NOMO-1 treated with dmso at 0.1 percent for 144 hours (cell line): Measurements from ENCODE around the gene SLC9A3.

Experiments used
- DNase-seq: peaks from one replicate; lab custom pipeline; 2025; ENCODE audit not compliant: unreplicated experiment; lab: John Stamatoyannopoulos, UW

Gene SLC9A3

DNA sequence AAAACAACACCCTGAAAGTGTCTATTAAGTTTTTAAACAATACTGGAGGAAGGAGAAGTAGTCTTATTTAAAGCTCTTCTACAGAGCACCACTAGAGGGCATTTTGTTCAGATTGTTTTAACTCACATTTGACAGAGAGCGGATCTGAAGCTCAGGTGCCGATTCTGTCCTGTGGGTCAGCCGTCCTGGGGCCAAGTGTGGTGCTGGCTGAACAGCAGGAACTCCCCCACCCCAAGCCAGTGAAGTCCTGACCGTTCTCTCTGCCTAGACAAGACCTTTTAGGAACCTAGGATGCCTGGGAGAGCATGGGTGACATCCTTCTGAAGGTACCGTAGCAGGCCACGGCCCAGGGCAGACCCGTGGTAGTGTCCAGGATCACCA lies 77.4 kb downstream of the SLC9A3 start:
- peak; percentile 58 for DNase-seq

DNA sequence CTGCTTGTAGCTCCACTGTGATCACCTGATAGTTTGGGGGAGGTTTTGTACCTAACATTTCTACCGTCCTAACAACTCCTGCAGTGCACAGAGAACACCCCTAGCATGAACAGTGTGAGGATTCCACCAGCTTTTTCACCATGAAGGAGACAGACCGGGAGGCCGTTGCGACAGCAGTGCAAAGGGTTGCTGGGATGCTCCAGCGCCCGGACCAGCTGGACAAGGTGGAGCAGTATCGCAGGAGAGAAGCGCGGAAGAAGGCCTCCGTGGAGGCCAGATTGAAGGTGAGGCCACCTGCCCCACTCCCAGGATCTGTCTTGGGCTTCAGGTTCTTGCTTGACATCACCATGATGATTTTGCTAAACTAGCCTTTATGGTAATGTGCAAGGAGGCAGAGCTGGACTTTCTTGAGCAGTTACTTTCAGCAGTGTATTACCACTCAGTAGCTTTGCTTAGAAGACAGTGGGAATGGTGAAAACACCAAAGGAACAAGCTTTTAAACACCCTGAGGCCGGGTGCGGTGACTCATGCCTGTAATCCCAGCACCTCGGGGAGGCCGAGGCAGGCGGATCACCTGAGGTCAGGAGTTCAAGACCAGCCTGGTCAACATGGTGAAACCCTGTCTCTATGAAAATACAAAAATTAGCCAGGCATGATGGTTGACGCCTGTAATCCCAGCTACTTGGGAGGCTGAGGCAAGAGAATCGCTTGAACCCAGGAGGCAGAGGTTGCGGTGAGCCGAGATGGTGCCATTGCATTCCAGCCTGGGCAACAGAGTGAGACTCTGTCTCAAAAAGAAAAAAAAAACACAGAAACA lies 78.0 kb downstream of the SLC9A3 start:
- no peak for DNase-seq

DNA sequence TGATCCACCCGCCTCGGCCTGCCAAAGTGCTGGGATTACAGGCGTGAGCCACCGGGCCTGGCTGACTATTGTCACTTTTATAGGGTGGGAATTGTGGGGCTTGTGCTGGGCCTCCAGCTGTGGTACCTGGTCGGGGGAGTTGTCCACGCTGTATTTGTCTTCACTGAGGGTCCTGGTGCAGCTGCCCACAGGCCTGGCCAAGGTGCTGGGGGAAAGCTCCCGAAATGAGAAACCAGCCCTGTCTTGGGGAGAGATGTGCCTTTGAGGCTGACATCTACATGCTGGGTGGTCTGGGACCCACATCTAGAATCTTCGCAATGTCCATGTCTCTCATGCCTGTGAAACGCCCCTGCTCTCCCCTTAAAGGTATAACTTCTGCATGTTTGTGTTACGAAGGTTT lies 78.7 kb downstream of the SLC9A3 start:
- DNase-seq, result no peak

DNA sequence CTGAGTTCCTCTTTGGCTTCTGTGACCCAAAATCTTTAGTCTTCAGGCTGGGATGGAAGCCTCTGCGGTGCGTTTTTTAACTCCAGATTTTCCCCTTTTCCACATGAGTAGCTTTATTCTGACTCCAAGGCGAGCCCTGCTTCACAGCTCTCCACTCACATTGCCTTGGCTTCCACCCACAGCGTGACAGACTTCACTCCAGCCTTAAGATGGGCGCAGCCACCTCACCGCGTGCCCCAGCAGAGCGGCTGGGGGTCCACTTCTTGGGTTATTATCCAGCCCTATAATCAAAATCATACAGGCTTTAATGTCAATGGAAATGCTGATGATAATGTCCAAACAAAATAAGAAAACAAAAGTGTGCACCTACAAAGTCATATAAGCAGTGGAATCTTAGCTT lies 80.0 kb downstream of the SLC9A3 start:
- no peak for DNase-seq

DNA sequence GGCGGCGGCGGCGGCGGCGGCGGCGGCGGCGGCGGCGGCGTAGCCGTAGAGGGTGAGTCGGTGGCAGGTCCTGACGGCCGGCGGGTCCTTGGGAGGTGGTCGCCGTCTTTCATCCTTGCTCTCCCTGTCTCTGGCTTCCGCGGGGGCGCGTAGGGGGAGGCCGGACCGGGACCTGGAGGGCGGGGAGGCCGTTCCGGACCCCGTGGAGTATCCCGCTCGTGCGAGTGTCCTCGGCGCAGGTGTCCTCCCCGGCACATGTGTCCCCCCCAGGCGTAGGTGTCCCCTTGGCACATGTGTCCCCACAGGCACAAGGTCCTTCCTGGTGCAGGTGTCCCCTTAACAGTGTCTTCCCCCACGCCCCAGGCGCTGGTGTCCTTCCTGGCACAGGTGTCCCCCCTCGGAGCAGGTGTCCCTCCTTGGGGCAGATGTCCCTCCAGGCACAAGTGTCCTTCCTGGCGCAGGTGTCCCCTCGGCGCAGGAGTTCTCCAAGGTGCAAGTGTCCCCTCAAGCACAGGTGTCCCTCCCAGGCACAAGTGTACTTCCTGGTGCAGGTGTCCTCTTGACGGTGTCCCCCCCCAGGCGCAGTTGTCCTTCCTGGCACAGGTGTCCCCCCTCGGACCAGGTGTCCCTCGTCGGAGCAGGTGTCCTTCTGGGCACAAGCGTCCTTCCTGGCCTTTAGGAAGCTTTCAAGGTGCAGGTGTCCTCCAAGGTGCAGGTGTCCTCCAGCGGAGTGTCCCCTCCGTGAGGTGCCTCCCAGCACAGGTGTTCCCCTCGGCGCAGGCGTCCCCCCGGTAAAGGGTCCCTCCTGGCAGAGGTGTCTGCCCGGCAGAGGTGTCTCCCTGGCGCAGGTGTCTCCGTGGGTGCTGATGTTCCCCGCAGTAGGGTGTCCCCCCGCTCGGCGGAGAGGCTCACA lies 80.8 kb downstream of the SLC9A3 start:
- no peak for DNase-seq

DNA sequence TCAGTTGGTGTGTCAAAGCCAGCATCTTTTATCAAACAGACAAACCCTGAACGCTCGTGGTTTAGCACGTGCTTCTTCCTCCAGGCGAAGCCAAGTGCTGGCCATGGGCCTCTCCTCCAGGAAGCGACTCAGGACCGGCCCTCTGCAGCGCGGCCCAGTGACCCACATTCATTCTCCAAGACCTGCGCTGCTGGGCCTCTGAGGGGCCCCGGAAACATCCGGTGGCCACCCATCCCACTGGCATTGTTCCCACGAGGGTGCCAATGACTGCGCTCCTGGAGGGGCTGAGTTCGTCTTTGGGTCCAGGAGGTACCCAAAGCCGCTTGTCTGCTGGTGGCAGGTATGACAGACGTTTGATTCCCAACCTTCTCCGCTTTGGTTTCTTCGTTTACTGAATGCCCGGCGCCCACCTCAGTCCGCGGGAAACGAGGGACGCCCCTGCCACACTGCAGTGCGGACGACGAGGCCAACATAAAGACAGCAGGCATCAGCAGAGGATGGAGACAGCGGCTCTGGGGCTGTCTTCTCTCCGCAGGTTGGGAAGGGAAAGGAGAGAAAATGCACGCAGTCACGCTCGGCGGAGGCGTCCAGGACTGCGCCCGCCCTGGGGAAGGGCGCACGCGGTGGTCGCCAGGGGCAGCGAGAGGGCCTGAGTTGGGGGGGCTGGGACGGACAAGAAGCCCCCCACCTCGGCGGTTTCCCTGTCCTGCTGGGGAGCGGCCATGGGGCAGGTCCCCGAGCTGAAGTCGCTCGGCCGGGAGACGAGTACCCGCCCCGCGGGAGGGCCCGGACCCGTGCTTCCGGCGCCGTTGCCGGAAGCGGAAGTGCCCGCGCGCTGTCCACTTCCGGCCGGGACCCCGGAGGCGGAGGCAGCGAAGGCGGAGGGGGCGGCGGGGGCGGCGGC lies 81.7 kb downstream of the SLC9A3 start, which contains the start of gene EXOC3:
TSS of gene EXOC3 (plus strand) at position 842 of the 904 bp plus-strand sequence. CDS start 3,030 bp downstream, outside the sequence.
- DNase-seq, result peak; percentile 78

DNA sequence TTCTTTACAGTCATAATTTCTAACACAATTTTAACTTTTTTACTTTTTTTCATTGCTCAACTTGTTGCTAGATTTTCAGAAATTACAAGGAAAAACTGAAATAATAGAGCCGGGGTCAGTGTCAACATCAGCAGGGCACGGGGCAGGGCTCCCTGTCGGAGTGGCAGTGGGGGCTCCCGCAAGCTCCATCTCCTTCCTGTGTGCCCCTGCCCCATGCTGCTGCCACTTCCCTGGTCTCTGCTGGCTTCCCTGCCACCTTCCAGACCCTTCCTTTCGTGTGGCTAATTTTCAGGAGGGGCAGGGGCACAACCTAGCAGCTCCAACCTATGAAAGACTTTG lies 82.3 kb downstream of the SLC9A3 start:
- DNase-seq, result no peak

DNA sequence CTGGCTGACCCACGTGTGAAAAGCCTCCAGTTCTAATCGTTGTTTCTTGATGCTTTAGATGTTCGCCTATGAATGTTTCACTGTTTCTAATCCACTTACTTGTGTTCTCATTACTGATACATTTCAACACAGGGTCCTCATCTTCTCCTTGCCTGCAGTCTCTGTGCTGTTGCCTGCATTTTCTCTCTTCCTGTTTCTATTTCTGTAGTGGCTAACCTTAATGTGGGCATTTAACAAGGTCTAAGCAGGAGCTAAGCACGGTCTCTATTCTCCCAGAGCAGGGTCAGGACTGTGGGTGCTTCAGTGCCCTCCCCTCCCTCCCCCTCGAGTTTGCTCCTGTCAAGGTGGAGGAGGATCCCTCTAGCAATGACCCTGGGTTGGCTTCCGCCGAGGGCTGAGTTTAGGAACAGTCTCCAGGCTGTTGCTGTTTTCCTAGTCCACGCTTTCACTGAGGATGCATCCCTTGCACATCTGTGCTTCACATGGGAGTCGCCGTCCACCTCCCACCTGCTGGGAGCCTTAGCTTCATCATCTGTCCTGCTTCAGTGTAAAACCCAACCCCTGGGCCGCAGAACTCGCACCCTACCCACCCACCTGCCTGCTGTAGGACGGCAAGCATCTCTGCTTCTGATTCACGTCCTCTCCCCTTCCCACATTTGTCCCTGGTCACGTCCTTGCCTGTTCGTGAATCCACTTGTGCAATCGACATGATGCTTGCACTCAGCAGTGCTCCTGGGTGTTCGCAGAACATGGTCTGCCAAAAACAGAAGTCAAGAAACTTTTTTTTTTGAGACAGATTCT lies 83.6 kb downstream of the SLC9A3 start:
- DNase-seq, result peak; percentile 90

DNA sequence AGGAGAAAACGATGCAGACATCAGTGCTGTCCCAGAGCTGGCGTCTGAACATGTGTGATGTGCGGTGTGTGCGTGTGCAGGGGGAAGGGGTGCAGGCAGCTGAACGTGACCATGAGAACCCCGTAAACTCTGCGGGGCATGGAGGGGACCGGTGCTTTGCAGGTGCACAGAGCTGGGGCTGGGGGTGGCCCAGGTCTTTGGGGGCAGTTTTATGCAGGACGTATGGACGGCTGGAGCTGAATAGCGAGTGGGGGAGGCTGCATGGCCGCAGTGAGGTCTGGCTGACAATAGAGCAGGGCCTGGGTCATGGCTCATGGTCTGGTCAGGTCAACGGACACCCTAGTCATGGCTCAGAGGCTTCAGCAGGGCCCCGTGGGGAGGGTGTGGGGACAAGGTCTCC lies 84.6 kb downstream of the SLC9A3 start:
- DNase-seq, result no peak

DNA sequence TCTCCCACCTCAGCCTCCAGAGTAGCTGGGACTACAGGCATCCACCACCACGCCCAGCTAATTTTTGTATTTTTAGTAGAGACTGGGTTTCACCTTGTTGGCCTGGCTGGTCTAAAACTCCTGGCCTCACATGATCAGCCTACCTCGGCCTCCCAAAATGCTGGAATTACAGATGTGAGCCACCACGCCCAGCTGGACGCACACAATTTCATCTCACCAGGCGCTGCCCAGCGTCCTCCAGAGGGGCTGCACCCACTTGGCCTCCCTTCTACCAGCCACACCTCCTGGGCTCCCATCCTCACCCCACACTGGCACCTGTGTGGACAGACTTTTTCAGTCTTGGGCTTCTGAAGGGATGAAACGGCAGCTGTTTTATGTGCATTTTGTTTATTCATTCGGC lies 85.1 kb downstream of the SLC9A3 start:
- no peak for DNase-seq

DNA sequence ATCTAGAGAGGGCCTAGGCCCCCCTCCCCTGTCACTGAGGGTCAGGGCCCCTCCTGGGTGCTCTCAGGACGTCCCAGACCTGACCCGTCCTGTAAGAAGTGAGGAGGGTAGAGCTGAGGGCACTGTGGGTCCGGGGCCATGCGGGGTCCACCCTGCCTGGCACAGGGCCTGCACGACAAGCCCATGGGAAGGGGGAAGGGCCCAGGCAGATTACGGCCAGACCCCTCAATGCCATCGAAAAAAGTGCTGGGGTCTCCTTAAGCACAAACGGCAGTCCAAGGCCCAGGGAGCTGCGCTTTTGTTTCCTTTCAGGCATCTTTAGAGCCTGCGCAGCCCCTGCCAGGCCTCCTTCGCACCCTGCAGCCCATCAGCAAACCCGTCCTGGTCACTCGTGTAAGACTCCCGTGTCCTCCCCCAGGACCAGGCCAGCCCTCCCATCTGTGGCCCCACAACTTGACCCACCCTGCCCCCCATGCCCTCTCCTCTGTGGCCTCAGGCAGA lies 85.7 kb downstream of the SLC9A3 start:
- no peak for DNase-seq

DNA sequence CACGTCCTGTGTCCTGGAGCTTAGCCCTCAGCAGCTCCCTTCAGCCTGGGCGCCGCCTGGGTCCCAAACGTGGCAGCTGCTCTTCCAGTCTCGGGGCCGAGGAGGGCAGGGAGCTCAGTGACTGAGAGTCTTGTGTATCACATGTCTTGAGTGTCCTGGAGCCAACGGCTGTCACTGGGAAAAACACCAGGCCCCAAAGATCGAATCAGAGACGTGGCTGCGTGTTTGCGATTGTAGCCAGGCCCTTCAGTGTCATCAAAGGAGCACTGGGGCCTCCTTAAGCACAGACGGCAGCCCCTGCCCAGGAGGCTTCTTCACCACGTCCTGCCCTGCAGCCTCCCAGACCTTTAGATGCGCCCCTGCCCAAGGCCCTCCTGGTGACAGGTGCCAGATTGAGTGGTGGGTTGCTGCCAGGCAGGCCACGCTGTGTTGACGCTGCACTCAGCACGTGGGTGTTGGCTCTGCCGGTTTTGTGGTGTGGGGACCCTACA lies 86.9 kb downstream of the SLC9A3 start:
- no peak for DNase-seq

DNA sequence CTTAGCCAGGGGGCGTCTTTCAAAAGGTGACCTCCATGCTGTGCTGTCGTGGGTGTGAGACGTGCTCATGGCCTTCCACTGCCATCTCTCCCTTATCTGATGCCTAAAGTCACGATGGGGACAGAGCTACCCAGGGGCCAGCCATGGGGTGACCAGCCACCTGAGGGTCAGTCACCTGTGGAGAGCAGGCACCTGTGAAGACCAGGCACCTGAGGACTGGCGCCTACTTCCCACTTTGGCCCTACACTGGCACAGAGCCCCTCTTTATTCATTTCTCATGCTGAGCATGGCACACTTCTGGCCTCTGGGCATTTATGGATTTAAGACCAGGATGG lies 87.6 kb downstream of the SLC9A3 start:
- DNase-seq, result no peak

DNA sequence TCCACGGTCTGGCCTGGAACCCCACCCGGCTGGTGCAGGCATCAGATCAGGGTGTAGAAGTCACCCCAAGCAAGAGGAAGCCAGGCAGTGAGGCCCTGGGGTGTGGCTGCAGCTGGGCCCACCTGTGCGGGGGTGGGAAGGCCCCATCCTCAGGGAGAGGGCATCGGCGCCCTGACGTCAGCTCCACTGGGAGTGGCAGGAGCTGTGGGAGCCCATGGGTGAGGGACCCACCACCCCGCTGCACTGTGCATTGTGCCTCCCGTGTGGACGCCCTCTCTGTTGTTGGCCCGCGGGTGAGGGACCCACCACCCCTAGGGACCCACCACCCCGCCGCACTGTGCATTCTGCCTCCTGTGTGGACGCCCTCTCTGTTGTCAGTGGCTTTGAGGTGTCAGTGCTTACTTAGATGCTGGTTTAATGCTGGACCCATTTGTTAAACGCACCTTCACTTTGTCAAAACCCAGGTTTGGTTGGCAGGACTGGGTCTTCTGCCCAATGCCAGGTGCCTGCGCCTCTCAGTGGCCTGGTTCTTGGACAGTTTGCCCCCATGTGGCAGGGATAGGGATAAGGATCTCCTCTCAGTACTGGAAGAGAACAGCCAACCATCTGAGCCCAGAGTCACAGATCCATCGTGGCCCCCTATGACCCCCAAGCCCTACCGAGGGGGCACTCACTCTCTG lies 88.1 kb downstream of the SLC9A3 start:
- no peak for DNase-seq

DNA sequence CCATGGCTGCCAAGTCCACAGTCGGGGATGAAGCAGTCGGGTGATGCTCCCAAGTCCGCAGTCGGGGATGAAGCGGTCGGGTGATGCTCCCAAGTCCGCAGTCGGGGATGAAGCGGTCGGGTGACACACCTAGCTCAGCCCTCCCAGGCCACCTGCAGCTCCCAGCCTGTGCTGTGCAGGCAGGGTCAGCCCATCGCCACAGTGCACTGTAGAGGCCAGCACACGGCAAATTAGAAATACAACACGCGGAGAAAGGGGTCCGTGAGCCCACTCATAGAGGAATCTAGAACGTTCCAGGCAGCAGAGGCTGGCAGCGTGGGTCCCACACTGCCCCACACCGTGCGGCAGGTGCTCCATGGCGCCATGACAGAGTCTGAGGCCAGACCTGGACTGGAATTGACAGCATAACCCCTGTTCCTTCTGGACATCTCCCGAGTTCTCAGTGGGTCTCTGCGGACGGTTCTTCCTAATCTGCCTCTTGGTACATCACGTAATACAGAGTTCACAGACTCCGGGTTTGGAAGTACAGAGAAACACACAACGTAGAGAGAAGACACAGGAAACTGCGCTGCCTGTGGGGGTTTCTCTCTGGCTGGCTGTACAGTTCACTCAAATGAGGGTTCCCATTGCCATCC lies 89.0 kb downstream of the SLC9A3 start:
- no peak for DNase-seq

DNA sequence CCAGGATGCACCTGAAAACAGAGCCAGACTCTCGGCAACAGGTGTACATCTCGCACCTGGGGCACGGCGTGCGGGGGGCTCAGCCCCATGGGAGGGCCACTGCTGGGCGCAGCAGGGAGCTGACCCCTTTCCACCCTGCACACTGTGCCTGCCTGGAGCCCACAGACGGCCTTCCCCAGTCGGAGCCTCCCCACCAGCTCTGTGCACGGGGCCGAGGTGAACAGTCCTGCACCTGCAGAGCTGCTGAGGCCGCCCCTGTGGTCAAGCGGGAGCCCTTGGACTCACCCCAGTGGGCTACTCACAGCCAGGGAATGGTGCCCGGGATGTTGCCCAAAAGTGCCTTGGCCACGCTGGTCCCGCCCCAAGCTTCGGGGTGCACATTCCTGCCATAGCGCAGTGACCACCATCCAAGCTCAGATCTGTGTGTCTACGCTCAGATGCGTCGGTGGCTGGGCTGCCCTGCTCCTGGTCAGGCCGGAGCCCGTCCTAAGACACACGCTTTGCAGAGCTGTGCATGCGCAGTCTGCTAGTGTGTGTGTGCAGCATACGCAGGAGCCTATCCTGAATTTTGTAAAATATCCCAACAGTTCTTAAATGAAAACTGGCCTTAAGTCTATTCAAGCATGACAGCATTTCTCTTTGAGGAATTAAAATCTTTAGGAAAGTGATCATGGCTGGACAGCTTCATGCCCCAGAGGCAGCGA lies 89.7 kb downstream of the SLC9A3 start:
- DNase-seq, result no peak

DNA sequence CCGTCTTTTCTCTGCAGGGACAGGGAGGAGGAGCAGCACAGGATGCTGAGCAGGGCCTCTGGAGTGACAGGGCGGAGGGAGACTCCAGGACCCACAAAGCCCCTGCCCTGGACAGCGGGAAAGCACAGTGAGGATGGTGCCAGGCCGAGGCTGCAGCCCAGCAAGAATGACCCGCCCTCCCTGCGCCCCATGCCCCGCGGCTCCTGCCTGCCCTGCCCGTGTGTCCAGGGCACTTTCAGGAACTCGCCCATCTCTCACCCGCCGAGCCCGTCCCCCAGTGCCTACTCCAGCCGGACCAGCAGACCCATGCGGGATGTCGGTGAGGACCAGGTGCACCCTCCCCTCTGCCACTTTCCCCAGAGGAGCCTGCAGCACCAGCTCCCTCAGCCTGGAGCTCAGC lies 90.4 kb downstream of the SLC9A3 start:
- DNase-seq, result no peak
